ENCODE results near the gene ORMDL1.
"Not testable (repeated sequence)": the region's sequence is repeated elsewhere in the genome, so short reads cannot be mapped to it uniquely, and the experiment has no call there.

DNA sequence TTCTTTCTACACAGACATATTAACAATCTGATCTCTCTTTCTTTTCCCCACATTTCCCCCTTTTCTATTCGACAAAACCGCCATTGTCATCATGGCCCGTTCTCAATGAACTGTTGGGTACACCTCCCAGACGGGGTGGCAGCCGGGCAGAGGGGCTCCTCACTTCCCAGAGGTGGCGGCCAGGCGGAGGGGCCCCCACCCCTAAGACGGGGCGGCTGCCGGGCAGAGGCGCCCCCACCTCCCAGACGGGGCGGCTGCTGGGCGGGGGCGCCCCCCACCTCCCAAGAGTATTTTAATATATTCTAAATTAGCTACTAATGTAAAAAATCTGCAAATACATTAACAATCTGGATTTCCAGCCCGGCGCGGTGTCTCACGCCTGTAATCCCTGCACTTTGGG lies 24.0 kb downstream of the ORMDL1 start:
- TF ChIP-seq, protein P1, sequence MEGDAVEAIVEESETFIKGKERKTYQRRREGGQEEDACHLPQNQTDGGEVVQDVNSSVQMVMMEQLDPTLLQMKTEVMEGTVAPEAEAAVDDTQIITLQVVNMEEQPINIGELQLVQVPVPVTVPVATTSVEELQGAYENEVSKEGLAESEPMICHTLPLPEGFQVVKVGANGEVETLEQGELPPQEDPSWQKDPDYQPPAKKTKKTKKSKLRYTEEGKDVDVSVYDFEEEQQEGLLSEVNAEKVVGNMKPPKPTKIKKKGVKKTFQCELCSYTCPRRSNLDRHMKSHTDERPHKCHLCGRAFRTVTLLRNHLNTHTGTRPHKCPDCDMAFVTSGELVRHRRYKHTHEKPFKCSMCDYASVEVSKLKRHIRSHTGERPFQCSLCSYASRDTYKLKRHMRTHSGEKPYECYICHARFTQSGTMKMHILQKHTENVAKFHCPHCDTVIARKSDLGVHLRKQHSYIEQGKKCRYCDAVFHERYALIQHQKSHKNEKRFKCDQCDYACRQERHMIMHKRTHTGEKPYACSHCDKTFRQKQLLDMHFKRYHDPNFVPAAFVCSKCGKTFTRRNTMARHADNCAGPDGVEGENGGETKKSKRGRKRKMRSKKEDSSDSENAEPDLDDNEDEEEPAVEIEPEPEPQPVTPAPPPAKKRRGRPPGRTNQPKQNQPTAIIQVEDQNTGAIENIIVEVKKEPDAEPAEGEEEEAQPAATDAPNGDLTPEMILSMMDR (IDR thresholded peaks at IDR 0.05; ENCODE audit: low read depth, low read length): not testable (repeated sequence)
- TF ChIP-seq POLR2A (IDR thresholded peaks at IDR 0.05; ENCODE audit: extremely low read depth, insufficient read length): not testable (repeated sequence)

Data from NB4 (cell line).